Left ventricle myocardium inferior (tissue), 1 donor: ENCODE results near the gene RALBP1. TPM values are rescaled to one million over a fixed set of nuclear protein-coding genes. Genes with fewer than 3 reads are reported as not detected.

Experiments used
- DNase-seq: peaks from one replicate; pipeline ENCODE4 v3.0.0-alpha.2; 2020
- H3K27ac ChIP-seq: fragments of 200-600 bp; replicated peaks from 2 replicates; pipeline ENCODE4 v1.8.0; 2021
- H3K27me3 ChIP-seq: fragments of 200-600 bp; 2 replicates; pipeline ENCODE4 v1.8.0; 2021; ENCODE audit warnings: low read depth
- H3K36me3 ChIP-seq: fragments of 200-600 bp; 2 replicates; pipeline ENCODE4 v1.8.0; 2021
- H3K4me1 ChIP-seq: fragments of 200-600 bp; 2 replicates; pipeline ENCODE4 v1.8.0; 2021
- H3K4me3 ChIP-seq: fragments of 200-600 bp; 2 replicates; pipeline ENCODE4 v1.8.0; 2021; ENCODE audit warnings: mild to moderate bottlenecking, moderate library complexity
- H3K9me3 ChIP-seq: fragments of 200-600 bp; replicated peaks from 2 replicates; pipeline ENCODE4 v1.8.0; 2021
- intact Hi-C: fragments of 100-400 bp; cut with micrococcal nuclease; formaldehyde crosslinking; loops from one replicate; pipeline ENCODE4 v1.11.0; 2022
- total RNA-seq: library from RNA; stranded (reverse); fragmentation: NEBNext Ultra II Directional; extraction: Animal tissue kit (Norgen Biotek cat#: 25700); gene quantifications from one replicate; pipeline ENCODE4 v1.2.1, GENCODE V29; 2021
- TF ChIP-seq, protein P1 (sequence below): fragments of 200-600 bp; IDR thresholded peaks from 2 replicates; pipeline ENCODE4 v1.8.0; 2021; ENCODE audit warnings: antibody characterized with exemption, mild to moderate bottlenecking, borderline replicate concordance
- donor health status: DM: no; HTN: yes; CAD: no; lungs with severe emphysema.

RALBP1 gene
- total RNA-seq, 1 donor from 2014 or later, result 46.2 TPM

DNA sequence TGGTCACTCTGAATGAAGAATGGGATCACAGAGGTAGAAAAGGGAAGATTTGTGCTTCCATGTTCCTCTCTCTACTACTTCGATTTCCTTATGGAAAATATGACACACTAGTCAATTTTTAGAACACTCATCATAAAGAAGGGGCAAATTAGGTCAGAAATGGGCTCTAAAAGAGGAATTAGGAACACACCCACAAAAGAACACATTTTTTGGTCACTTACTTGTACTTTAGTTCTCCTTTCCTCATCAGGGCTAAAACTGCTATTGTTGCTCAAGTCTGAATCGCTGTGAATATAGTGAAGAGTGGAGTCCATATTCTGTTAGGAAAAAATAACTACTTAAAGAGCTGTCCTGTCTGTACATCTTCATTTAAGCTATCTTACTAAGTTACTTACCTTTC lies 86.4 kb downstream of the RALBP1 start:
- Histone ChIP-seq H3K36me3 (peaks cover 72% of the 10 kb centered on the region), H3K27me3 (no peaks in the 10 kb centered on the region), H3K4me1 (peaks cover 21% of the 10 kb centered on the region), H3K27ac (no peak overlapping the region), H3K4me3 (no peak overlapping the region), H3K9me3 (no peaks in the 10 kb centered on the region)
- TF ChIP-seq, protein P1, sequence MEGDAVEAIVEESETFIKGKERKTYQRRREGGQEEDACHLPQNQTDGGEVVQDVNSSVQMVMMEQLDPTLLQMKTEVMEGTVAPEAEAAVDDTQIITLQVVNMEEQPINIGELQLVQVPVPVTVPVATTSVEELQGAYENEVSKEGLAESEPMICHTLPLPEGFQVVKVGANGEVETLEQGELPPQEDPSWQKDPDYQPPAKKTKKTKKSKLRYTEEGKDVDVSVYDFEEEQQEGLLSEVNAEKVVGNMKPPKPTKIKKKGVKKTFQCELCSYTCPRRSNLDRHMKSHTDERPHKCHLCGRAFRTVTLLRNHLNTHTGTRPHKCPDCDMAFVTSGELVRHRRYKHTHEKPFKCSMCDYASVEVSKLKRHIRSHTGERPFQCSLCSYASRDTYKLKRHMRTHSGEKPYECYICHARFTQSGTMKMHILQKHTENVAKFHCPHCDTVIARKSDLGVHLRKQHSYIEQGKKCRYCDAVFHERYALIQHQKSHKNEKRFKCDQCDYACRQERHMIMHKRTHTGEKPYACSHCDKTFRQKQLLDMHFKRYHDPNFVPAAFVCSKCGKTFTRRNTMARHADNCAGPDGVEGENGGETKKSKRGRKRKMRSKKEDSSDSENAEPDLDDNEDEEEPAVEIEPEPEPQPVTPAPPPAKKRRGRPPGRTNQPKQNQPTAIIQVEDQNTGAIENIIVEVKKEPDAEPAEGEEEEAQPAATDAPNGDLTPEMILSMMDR, result no peak
- intact Hi-C loops, result no loop called here
- no peak for DNase-seq

DNA sequence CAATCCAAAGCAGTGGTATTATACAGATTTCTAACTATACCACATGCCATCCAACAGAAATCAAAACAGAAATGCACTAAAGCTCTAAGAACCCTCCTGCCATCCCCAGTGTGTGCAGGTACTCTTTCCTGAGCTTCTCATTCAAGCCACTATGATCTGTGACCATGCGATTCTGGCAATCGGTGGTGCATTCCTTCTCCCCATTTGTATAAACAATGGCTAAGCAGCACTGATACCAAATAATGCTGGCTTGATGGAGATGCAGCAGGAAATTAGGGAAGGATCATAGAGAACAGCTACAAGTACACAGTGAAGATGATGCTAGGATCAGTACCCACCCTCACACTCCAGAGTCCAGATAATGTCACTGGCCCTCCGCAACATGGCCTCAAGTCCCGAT lies 87.3 kb downstream of the RALBP1 start:
- peaks cover 72% of the 10 kb centered on the region for H3K36me3 ChIP-seq
- intact Hi-C loops, result no loop called here
- no peak overlapping the region for H3K27ac ChIP-seq
- TF ChIP-seq, protein P1, result no peak
- H3K4me3 ChIP-seq, result no peak overlapping the region
- peaks cover 21% of the 10 kb centered on the region for H3K4me1 ChIP-seq
- no peak for DNase-seq
- no peaks in the 10 kb centered on the region for H3K9me3 ChIP-seq
- no peaks in the 10 kb centered on the region for H3K27me3 ChIP-seq

DNA sequence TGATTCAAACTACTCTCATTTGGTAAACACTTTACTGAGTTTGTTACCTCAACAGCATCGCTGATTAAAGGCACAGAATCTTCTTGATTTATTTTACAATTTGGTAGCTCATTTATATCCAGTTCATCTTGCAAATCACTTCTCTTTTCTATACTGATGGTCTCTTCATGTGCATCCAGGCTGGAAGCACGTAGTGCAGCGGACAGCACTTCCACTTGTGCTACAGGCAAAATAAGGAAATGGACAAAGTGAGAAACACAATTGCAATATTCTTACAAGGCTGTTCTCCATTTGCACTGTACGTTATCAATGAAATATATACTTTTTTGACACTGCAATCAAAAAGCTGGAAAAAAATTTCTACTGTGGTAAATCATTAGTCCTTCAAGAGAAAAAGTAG lies 88.0 kb downstream of the RALBP1 start:
- peaks cover 21% of the 10 kb centered on the region for H3K4me1 ChIP-seq
- no peak overlapping the region for H3K4me3 ChIP-seq
- no peaks in the 10 kb centered on the region for H3K9me3 ChIP-seq
- peaks cover 72% of the 10 kb centered on the region for H3K36me3 ChIP-seq
- no peaks in the 10 kb centered on the region for H3K27me3 ChIP-seq
- intact Hi-C loops, result no loop called here
- TF ChIP-seq, protein P1, result no peak
- no peak for DNase-seq
- H3K27ac ChIP-seq, result no peak overlapping the region

DNA sequence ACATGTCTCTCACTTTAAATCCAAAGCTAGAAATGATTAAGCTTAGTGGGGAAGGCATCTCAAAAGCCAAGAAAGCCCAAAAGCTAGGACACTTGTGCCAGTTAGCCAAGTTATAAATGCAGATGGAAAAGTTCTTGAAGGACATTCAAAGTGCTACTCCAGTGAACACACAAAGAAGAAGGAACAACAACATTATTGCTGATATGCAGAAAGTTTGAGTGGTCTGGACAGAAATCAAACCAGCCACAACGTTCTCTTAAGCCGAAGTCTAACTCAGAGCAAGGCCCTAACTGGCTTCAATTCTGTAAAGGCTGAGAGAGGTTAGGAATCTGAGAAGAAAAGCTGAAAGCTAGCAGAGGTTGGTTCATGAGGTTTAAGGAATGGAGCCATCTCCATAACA lies 90.1 kb downstream of the RALBP1 start:
- Histone ChIP-seq H3K36me3 (peaks cover 72% of the 10 kb centered on the region), H3K4me3 (no peak overlapping the region), H3K9me3 (no peaks in the 10 kb centered on the region), H3K4me1 (peaks cover 21% of the 10 kb centered on the region), H3K27ac (no peak overlapping the region), H3K27me3 (no peaks in the 10 kb centered on the region)
- DNase-seq, result no peak
- intact Hi-C loops, result no loop called here
- TF ChIP-seq, protein P1, result no peak

DNA sequence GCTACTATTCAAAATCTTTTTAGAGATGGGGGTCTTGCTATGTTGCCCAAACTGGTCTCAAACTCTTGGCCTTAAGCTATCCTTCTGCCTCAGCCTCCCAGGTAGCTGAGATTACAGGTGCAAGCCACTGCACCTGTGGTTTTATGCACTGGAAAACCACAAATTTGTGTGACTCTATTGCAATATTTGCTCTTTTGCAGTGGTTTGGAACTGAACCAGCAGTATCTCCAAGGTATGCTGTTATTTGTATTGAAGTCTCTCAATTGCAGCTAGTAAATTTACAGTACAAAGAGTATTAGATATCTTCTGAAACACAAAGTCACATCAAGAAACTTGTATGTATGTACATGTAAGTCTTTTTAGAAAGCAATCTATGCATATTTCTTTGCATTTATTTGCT lies 92.9 kb downstream of the RALBP1 start:
- Histone ChIP-seq H3K27me3 (no peaks in the 10 kb centered on the region), H3K36me3 (peaks cover 63% of the 10 kb centered on the region), H3K4me1 (peaks cover 21% of the 10 kb centered on the region), H3K4me3 (no peak overlapping the region), H3K27ac (no peak overlapping the region), H3K9me3 (no peaks in the 10 kb centered on the region)
- intact Hi-C loops, result no loop called here
- no peak for DNase-seq
- TF ChIP-seq, protein P1, result no peak

DNA sequence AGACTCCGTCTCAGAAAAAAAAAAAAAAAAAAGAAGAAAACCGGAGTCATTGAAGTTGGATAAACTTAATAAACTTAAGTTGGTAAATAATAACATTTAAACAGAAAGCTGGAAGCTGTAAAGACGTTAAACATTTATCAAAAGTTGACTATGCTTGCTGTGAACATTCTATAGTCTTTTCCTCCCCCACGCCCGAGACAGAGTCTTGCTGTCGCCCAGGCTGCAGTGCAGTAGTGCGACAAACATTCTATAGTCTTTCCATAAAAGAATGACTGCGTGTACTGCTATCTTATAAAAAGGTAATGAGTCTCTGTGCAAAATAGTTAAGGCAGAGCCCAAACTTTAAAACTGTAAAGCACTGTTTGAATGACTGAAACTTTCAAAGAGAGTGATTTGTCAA lies 93.9 kb downstream of the RALBP1 start:
- intact Hi-C loops, result no loop called here
- peaks cover 63% of the 10 kb centered on the region for H3K36me3 ChIP-seq
- H3K4me3 ChIP-seq, result no peak overlapping the region

More for the DNA sequence above, 93.9 kb downstream of the RALBP1 start:
- Histone ChIP-seq H3K4me1 (peaks cover 13% of the 10 kb centered on the region), H3K27me3 (no peaks in the 10 kb centered on the region), H3K9me3 (no peaks in the 10 kb centered on the region), H3K27ac (no peak overlapping the region)
- no peak for DNase-seq
- TF ChIP-seq, protein P1, result no peak
